Measurements from ENCODE around the gene MEF2D.

The MEF2D gene

GRCh38 chr1:156422602-156423091, 77.9 kb downstream of the MEF2D start:
- no peak overlapping the region for H3K27ac ChIP-seq (replicated peaks)
- no peak for TF ChIP-seq CTCF (IDR thresholded peaks at IDR 0.05; ENCODE audit: insufficient read depth, low read length)
- TF ChIP-seq REST (IDR thresholded peaks at IDR 0.05; ENCODE audit: insufficient replicate concordance, low read depth) = no peak
- no peak for TF ChIP-seq POLR2AphosphoS5 (IDR thresholded peaks at IDR 0.05; ENCODE audit: low read depth)
- TF ChIP-seq SPI1 (IDR thresholded peaks at IDR 0.05; ENCODE audit: borderline replicate concordance, low read depth) = no peak
- no peak for TF ChIP-seq GABPA (IDR thresholded peaks at IDR 0.05; ENCODE audit: low read depth)
- no peak for DNase-seq (ENCODE audit: low read depth in 1 of 2, low spot score in 1 of 2)
- H3K27me3 ChIP-seq (ENCODE audit: insufficient read depth, poor library complexity, severe bottlenecking) = peaks cover 79% of the 10 kb centered on the region
- no peak overlapping the region for H3K4me3 ChIP-seq (replicated peaks; ENCODE audit: insufficient read depth, low read length)

- no peak for DNase-seq (ENCODE audit: low read depth in 1 of 2, low spot score in 1 of 2)
- peaks cover 78% of the 10 kb centered on the region for H3K27me3 ChIP-seq (ENCODE audit: insufficient read depth, poor library complexity, severe bottlenecking)
- no peak overlapping the region for H3K27ac ChIP-seq (replicated peaks)
- TF ChIP-seq CTCF (IDR thresholded peaks at IDR 0.05; ENCODE audit: insufficient read depth, low read length) (no peak), SPI1 (IDR thresholded peaks at IDR 0.05; ENCODE audit: borderline replicate concordance, low read depth) (no peak), REST (IDR thresholded peaks at IDR 0.05; ENCODE audit: insufficient replicate concordance, low read depth) (no peak), POLR2AphosphoS5 (IDR thresholded peaks at IDR 0.05; ENCODE audit: low read depth) (no peak), GABPA (IDR thresholded peaks at IDR 0.05; ENCODE audit: low read depth) (no peak)
- H3K4me3 ChIP-seq (replicated peaks; ENCODE audit: insufficient read depth, low read length) = no peak overlapping the region
Observed at GRCh38 chr1:156421939-156422601, 78.5 kb downstream of the MEF2D start.

GRCh38 chr1:156421062-156421938, 79.3 kb downstream of the MEF2D start:
- no peak for TF ChIP-seq REST (IDR thresholded peaks at IDR 0.05; ENCODE audit: insufficient replicate concordance, low read depth)
- peak; percentile 79 for TF ChIP-seq SPI1 (IDR thresholded peaks at IDR 0.05; ENCODE audit: borderline replicate concordance, low read depth)
- Histone ChIP-seq H3K27me3 (ENCODE audit: insufficient read depth, poor library complexity, severe bottlenecking) (peaks cover 78% of the 10 kb centered on the region), H3K4me3 (replicated peaks; ENCODE audit: insufficient read depth, low read length) (no peak overlapping the region; the same call in 1 of the 2 replicates), H3K27ac (replicated peaks) (no peak overlapping the region)
- peak in 1 of 2 experiments; percentile 20 for DNase-seq (ENCODE audit: low read depth in 1 of 2, low spot score in 1 of 2)

All from HL-60 (cell line).